NCI-H146 (cell line): ENCODE results near the gene GSTA5.
"Not testable (repeated sequence)": the region's sequence is repeated elsewhere in the genome, so short reads cannot be mapped to it uniquely, and the experiment has no call there.

ENCODE experiments used
- DNase-seq: peaks from one replicate; lab custom pipeline; 2025; lab: John Stamatoyannopoulos, UW

GSTA5 gene

GRCh38 chr6:52840763-52841585 lies at the start of gene GSTA5:
Gene GSTA5, minus strand, starts transcription at chr6:52840813.
- DNase-seq, result no peak

GRCh38 chr6:52890018-52890417 lies 49.4 kb upstream of the GSTA5 start:
- no peak for DNase-seq

GRCh38 chr6:52887910-52888524 lies 47.4 kb upstream of the GSTA5 start:
- no peak for DNase-seq

GRCh38 chr6:52881996-52882841 lies 41.6 kb upstream of the GSTA5 start:
- DNase-seq, result peak; percentile 74

GRCh38 chr6:52881662-52881995 lies 41.0 kb upstream of the GSTA5 start:
- DNase-seq, result no peak

- no peak for DNase-seq
Measured at GRCh38 chr6:52877786-52878185, 37.2 kb upstream of the GSTA5 start.

GRCh38 chr6:52877168-52877567 lies 36.6 kb upstream of the GSTA5 start:
- DNase-seq, result no peak

GRCh38 chr6:52876056-52876787 lies 35.6 kb upstream of the GSTA5 start:
- peak; percentile 18 for DNase-seq

- DNase-seq, result no peak
Measured at GRCh38 chr6:52872031-52872430, 31.4 kb upstream of the GSTA5 start.

GRCh38 chr6:52871621-52872020 lies 31.0 kb upstream of the GSTA5 start:
- DNase-seq, result no peak

GRCh38 chr6:52870335-52871091 lies 29.9 kb upstream of the GSTA5 start:
- not testable (repeated sequence) for DNase-seq

- not testable (repeated sequence) for DNase-seq
Measured at GRCh38 chr6:52868899-52869298, 28.3 kb upstream of the GSTA5 start.

- no peak for DNase-seq
Measured at GRCh38 chr6:52868240-52868639, 27.6 kb upstream of the GSTA5 start.

- DNase-seq, result not testable (repeated sequence)
Measured at GRCh38 chr6:52861151-52861550, 20.5 kb upstream of the GSTA5 start.

GRCh38 chr6:52858416-52858815 lies 17.8 kb upstream of the GSTA5 start:
- DNase-seq, result no peak

GRCh38 chr6:52856137-52856536 lies 15.5 kb upstream of the GSTA5 start:
- DNase-seq, result peak; percentile 17

- no peak for DNase-seq
Measured at GRCh38 chr6:52849137-52849536, 8.5 kb upstream of the GSTA5 start.

- no peak for DNase-seq
Measured at GRCh38 chr6:52846002-52846401, 5.4 kb upstream of the GSTA5 start.

- no peak for DNase-seq
Measured at GRCh38 chr6:52843605-52844004, 3.0 kb upstream of the GSTA5 start.

- DNase-seq, result peak; percentile 49
Measured at GRCh38 chr6:52839124-52840055, 1.2 kb downstream of the GSTA5 start.
